Muscle of leg (tissue), 11 donors: ENCODE data around the gene C1QTNF12. TPM values are rescaled to one million over a fixed set of nuclear protein-coding genes. Genes with fewer than 3 reads are reported as not detected.
A peak's percentile ranks its signal among the peaks of the same experiment; 100 is the strongest.

Source experiments
- DNase-seq: peaks from one replicate; pipeline ENCODE4 v3.0.0; 2013
- H3K27ac ChIP-seq: one replicate; pipeline ENCODE4 v1.5.1; 2013; ENCODE audit warnings: mild to moderate bottlenecking, low read length, control low read depth
- H3K27me3 ChIP-seq: one replicate; pipeline ENCODE4 v1.6.1; 2013; ENCODE audit warnings: low read length; ENCODE audit not compliant: control insufficient read depth, insufficient read depth
- H3K36me3 ChIP-seq: one replicate; pipeline ENCODE4 v1.6.1; 2013; ENCODE audit warnings: low read length; ENCODE audit not compliant: control insufficient read depth, insufficient read depth
- H3K4me1 ChIP-seq: one replicate; pipeline ENCODE4 v1.6.1; 2013; ENCODE audit warnings: low read length; ENCODE audit not compliant: control insufficient read depth, insufficient read depth
- H3K4me3 ChIP-seq: one replicate; pipeline ENCODE4 v1.5.1; 2013; ENCODE audit warnings: low read length, control low read depth
- H3K9me3 ChIP-seq: replicated peaks from 2 replicates; pipeline ENCODE4 v1.6.1; 2013; ENCODE audit warnings: low read depth, low read length; ENCODE audit not compliant: control insufficient read depth
- WGBS: methylation state at CpG from one replicate; pipeline ENCODE4 v1.1.5; 2013; ENCODE audit warnings: missing lambda C conversion rate; ENCODE audit not compliant: insufficient coverage; 5-methylcytosine and 5-hydroxymethylcytosine counted together
- polyA plus RNA-seq, 8 donors: library from polyadenylated mRNA; unstranded; fragments of 120-200 nt; gene quantifications; one replicate each; pipeline versions ENCODE4 v1.2.1 to v1.2.3, GENCODE V29; 2013; ENCODE audit warnings: inconsistent platforms in 1 of 8, low replicate concordance in 1 of 8; ENCODE audit not compliant: insufficient read length in 8 of 8, insufficient read depth in 1 of 8
- total RNA-seq: library from RNA; stranded (reverse); fragments of 120-200 nt; gene quantifications from one replicate; pipeline ENCODE4 v1.2.4, GENCODE V29; 2013

The C1QTNF12 gene
- total and polyA plus RNA-seq, 9 donors, result 1.9 to 8.7 (median 4.8) TPM

DNA sequence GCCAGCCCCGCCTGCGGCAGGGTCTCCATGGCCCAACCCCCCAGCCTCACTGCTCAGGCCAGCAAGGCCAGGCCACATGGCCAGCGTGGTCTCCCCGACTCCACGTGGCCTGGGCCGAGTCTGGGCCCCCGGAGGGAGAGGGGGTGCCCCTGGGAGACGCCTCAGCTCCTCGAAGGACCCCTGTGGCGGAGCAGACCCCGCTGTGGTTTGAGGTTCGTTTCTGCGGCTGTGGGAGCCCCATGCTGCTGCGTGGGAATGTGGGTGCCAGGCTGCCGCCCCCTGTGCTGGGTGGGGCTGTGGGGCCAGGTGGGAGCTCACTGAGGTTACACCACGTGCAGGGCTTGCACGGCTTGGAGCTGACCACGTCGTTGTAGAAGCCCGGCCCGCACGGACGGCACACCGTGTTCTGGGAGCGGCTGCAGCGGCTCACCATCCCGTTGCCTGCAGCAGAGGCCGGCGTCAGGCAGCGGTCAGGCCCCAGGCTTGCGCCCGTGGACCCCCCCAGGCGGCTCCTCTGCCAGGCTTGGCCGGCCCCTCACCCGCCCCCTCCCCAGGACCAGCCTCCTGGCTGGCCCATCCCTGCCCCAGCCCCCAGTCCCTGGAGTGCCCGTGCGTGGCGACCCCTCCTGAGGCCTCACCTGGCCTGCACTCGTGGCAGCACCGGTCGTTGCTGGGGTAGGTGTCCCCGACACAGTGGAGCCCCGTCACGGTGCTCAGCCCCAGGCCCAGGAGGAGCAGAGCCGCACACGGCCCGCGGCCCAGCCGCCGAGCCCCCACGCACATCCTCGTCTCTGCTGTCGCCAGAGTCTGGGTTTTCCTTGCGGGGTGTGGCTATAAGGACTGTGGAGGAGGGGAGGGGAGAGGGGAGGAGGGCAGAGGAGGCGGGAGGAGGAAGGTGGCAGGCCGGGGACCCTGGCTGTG lies 32.9 kb downstream of the C1QTNF12 start, which contains the start of gene TNFRSF4:
TNFRSF4 (minus strand) TSS at position 809 of the 921 bp plus-strand sequence; CDS start at position 783, 26 bp downstream.
- Histone ChIP-seq H3K4me3 (no peak within 1 kb of the TSS), H3K4me1 (peaks cover 45% of the 10 kb centered on the region), H3K27me3 (no peaks in the 10 kb centered on the region), H3K9me3 (no peaks in the 10 kb centered on the region), H3K36me3 (peaks cover 31% of the 10 kb centered on the region), H3K27ac (peak within 1 kb of the TSS; percentile 15)
- WGBS, result 52% methylated on average over 44 of the region's 56 CpGs
- DNase-seq, result no peak

GRCh38 chr1:1212780-1213344 lies 33.7 kb downstream of the C1QTNF12 start:
- H3K27me3 ChIP-seq, result no peaks in the 10 kb centered on the region
- H3K27ac ChIP-seq, result peak overlapping the region; percentile 35
- H3K36me3 ChIP-seq, result peaks cover 23% of the 10 kb centered on the region
- peak; percentile 49 for DNase-seq
- H3K4me3 ChIP-seq, result no peak overlapping the region
- no peaks in the 10 kb centered on the region for H3K9me3 ChIP-seq
- 38% methylated on average over 12 of the region's 24 CpGs for WGBS
- peaks cover 51% of the 10 kb centered on the region for H3K4me1 ChIP-seq

DNA sequence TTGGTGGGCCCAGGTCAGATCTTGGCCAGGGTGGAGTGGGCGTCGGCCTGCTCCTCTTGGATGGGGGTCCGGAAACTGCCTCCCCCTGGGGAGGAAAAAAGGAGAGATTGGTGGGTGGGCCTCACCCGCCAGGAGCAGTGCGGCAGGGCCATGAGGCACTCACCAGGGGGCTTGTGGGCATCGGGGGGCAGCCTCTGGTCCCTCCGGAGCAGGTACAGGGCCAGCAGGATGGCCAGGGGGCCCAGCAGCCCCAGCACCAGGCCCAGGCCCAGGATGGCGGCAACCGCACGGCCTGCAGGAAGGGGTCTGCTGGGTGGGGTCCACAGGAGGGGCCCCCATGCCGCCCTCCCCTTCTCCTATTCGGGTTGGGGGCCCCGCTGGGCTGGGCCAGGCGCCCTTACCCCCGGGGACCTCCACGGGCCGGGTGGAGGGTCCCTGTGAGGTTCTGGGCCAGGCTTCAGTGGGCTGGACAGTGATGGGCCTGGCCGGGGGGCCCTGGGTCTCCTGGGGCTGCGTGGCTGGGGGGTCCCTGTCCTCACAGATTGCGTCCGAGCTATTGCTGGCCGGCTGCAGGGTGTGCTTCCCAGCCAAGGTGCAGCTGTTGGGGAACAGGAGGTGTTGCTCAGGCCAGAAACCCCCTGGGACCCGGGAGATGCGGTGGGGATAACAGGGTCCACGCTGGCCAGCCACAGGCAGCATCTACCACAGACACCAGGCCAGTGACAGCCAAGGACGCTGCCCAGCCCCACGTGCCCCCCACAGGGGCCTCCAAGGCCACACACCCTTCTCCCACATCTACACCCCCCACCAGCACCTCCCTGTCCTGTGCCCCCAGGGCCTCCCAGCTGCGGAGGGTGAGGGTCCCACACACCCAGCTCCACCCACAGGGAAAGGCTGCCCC lies 34.7 kb downstream of the C1QTNF12 start:
- H3K27ac ChIP-seq, result no peak overlapping the region
- H3K9me3 ChIP-seq, result no peaks in the 10 kb centered on the region
- H3K4me3 ChIP-seq, result no peak overlapping the region
- H3K27me3 ChIP-seq, result peaks cover 3% of the 10 kb centered on the region
- no peak for DNase-seq
- 79% methylated on average over 24 of the region's 28 CpGs for WGBS
- peaks cover 16% of the 10 kb centered on the region for H3K36me3 ChIP-seq
- peaks cover 59% of the 10 kb centered on the region for H3K4me1 ChIP-seq

- no peaks in the 10 kb centered on the region for H3K9me3 ChIP-seq
- no peak overlapping the region for H3K27ac ChIP-seq
- 88% methylated on average over 27 of the region's 31 CpGs for WGBS
- H3K4me1 ChIP-seq, result peaks cover 66% of the 10 kb centered on the region
- no peak overlapping the region for H3K4me3 ChIP-seq
- H3K27me3 ChIP-seq, result peaks cover 10% of the 10 kb centered on the region
- peaks cover 9% of the 10 kb centered on the region for H3K36me3 ChIP-seq
- no peak for DNase-seq
These were observed 35.6 kb downstream of the C1QTNF12 start for GRCh38 chr1:1210726-1211540.

DNA sequence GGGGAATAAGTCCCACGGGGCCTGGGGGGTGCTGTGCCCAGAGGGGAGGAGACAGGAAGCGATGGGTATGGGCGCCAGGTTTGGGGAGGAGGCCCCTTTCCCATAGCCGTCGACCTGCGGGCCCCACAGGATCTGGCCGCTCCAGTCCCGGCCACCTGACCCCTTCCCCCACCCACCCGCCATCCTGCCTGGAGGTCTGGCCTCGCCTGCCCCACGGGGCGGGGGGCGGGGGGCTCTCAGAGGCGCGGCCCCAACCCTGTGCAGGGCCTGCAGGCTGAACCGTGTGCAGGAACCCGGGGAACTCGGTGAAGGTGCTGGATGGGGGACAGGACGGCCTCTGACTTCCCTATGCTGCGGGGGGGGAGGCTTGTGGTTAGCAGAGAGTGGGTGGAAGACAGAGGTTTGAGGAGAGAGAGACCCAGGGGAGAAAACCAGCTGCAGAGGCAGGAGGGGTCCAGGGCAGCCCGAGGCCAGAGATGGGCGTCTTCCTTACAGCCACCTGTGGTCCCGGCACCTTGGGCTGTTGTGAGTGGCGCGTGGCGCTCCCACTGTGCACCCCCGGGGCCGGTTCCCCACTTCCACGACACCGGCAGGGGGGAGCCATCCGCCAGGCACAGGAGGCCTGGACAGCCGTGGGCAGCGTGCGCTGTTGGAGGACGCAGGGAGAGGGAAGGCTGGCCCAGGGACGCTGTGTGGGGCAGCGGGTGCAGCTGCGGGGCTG lies 37.6 kb downstream of the C1QTNF12 start:
- peaks cover 20% of the 10 kb centered on the region for H3K27me3 ChIP-seq
- H3K27ac ChIP-seq, result peak overlapping the region; percentile 87
- WGBS, result 42% methylated on average over 20 of the region's 38 CpGs
- peaks cover 65% of the 10 kb centered on the region for H3K4me1 ChIP-seq
- DNase-seq, result peak; percentile 50
- H3K36me3 ChIP-seq, result no peaks in the 10 kb centered on the region
- no peak overlapping the region for H3K4me3 ChIP-seq
- H3K9me3 ChIP-seq, result no peaks in the 10 kb centered on the region

DNA sequence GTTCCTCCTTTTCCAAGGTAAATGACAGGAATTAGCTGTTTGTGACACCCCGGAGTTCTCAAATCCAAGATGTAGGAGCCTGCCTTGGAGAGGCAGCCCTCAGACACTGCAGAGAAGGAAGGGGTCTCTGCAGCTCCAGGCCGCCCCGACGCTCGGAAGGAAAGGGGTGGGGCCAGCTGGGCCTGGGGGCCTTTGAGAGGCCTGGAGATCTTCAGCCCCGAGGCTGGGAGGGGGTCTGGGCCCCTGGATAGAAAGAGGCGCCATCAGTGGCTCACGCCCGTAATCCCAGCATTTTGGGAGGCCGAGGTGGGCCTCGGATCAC lies 39.0 kb downstream of the C1QTNF12 start:
- 78% methylated on average over 6 of the region's 11 CpGs for WGBS

GRCh38 chr1:1206966-1207531 lies 39.5 kb downstream of the C1QTNF12 start:
- Histone ChIP-seq H3K27me3 (peaks cover 20% of the 10 kb centered on the region), H3K4me3 (no peak overlapping the region)

More for the DNA sequence above, 39.0 kb downstream of the C1QTNF12 start:
- H3K4me1 ChIP-seq, result peaks cover 58% of the 10 kb centered on the region
- peaks cover 20% of the 10 kb centered on the region for H3K27me3 ChIP-seq
- no peak for DNase-seq
- H3K9me3 ChIP-seq, result no peaks in the 10 kb centered on the region
- H3K4me3 ChIP-seq, result no peak overlapping the region
- H3K36me3 ChIP-seq, result no peaks in the 10 kb centered on the region
- H3K27ac ChIP-seq, result peak overlapping the region; percentile 47

DNA sequence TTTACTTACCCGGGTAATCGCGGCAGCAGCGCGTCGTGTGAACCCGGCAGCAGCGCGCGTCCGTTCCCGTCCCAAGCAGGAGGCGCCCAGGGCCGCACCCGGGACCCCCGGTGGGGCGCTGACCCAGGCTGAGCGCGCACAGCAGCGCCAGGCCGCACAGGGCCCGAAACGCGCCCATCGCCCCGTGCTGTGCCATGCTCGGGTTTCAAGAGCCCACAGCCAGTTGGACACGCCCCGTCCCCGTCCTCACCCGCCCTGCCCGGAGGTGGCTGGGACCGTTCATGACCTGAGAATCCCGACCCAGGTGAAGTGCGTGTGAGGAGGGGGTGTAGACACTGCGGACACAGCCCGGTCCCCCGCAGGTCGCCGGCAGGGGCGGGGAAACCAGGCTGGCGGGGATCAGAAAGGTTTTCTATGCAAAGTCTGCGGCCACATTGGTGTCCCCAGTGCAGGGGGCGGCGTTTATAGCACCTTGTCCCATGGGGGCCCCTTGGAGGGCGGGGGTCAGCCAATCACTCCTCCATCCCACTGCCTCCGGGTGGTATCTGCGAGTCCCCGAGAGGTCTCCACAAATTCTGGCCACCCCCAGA lies 40.1 kb downstream of the C1QTNF12 start, which contains the start of gene TNFRSF18:
TNFRSF18 (minus strand) TSS at position 217 of the 590 bp plus-strand sequence; CDS start at position 196, 21 bp downstream.
- Histone ChIP-seq H3K4me1 (peaks cover 48% of the 10 kb centered on the region), H3K27ac (no peak within 1 kb of the TSS), H3K4me3 (peak within 1 kb of the TSS; percentile 19), H3K9me3 (no peaks in the 10 kb centered on the region), H3K36me3 (no peaks in the 10 kb centered on the region), H3K27me3 (peaks cover 20% of the 10 kb centered on the region)
- no peak for DNase-seq
- 10% methylated on average over 47 of the region's 49 CpGs for WGBS

More at GRCh38 chr1:1206966-1207531, 39.5 kb downstream of the C1QTNF12 start:
- no peaks in the 10 kb centered on the region for H3K9me3 ChIP-seq
- H3K4me1 ChIP-seq, result peaks cover 54% of the 10 kb centered on the region
- DNase-seq, result no peak
- 64% methylated on average over 2 of the region's 19 CpGs for WGBS
- no peak overlapping the region for H3K27ac ChIP-seq
- no peaks in the 10 kb centered on the region for H3K36me3 ChIP-seq
